Body of pancreas (tissue), 4 donors: ENCODE measurements around the gene NIBAN1. TPM values are rescaled to one million over a fixed set of nuclear protein-coding genes. Genes with fewer than 3 reads are reported as not detected.
"Not testable (repeated sequence)": the region's sequence is repeated elsewhere in the genome, so short reads cannot be mapped to it uniquely, and the experiment has no call there.

ENCODE experiments used
- ATAC-seq: fragments of 150-250 bp; one replicate; pipeline ENCODE4 v1.9.1; 2016
- DNase-seq, 4 donors: peaks; one replicate each; pipeline ENCODE4 v3.0.0-alpha.2; 2019
- H3K27ac ChIP-seq, 4 donors: fragments of 200-600 bp; sonication (generic); 1 replicate in 3 of 4; 2 replicates in 1 of 4; pipeline versions ENCODE4 v1.5.1 to v1.6.1; 2016 to 2019; ENCODE audit warnings: mild to moderate bottlenecking in 1 of 4, mixed read lengths in 1 of 4, moderate library complexity in 1 of 4
- H3K27me3 ChIP-seq, 2 donors: fragments of 200-600 bp; sonication (generic); one replicate each; pipeline ENCODE4 v1.6.0; 2016; ENCODE audit warnings: mild to moderate bottlenecking in 1 of 2
- H3K36me3 ChIP-seq, 2 donors: fragments of 200-600 bp; sonication (generic); replicated peaks in 1 of 2; 2 replicates each; pipeline ENCODE4 v1.5.1; 2016; ENCODE audit warnings: low read depth in 2 of 2; ENCODE audit not compliant: insufficient read depth in 1 of 2
- H3K4me1 ChIP-seq: fragments of 200-600 bp; sonication (generic); one replicate; pipeline ENCODE4 v1.6.0; 2016
- H3K4me3 ChIP-seq, 2 donors: fragments of 200-600 bp; sonication (generic); 1 replicate in 1 of 2; 2 replicates in 1 of 2; pipeline ENCODE4 v1.5.1; 2016 to 2019
- H3K9me3 ChIP-seq, 3 donors: fragments of 200-600 bp; sonication (generic); 1 replicate in 2 of 3; 2 replicates in 1 of 3; pipeline ENCODE4 v1.5.1; 2016
- POLR2A ChIP-seq, 3 donors: fragments of 450-650 bp; IDR thresholded peaks; one replicate each; pipeline ENCODE4 v1.6.1; 2016; ENCODE audit warnings: antibody characterized with exemption in 3 of 3, mild to moderate bottlenecking in 2 of 3
- WGBS, 2 donors: methylation state at CpG; one replicate each; pipeline ENCODE4 v1.1.5; 2017; 5-methylcytosine and 5-hydroxymethylcytosine counted together
- intact Hi-C: fragments of 100-400 bp; cut with DNase I; formaldehyde crosslinking; loops from one replicate; pipeline ENCODE4 v1.15.1; 2023
- total RNA-seq, 2 donors: library from RNA; depleted of rRNA; stranded (reverse); fragments of >200 nt; gene quantifications; one replicate each; pipeline ENCODE4 v1.1.0, GENCODE V29; 2016
- TF ChIP-seq, protein P1 (sequence below), 7 experiments: fragments of 450-650 bp in 4 of 7; fragments of 200-600 bp in 3 of 7; sonication (generic) in 3 of 7; IDR thresholded peaks; one replicate each; pipeline ENCODE4 v1.5.1; 2016 to 2019; ENCODE audit warnings: antibody characterized with exemption in 7 of 7

The NIBAN1 gene
- total RNA-seq, 2 donors from 2014 or later, result 51.1 to 59.7 TPM

DNA sequence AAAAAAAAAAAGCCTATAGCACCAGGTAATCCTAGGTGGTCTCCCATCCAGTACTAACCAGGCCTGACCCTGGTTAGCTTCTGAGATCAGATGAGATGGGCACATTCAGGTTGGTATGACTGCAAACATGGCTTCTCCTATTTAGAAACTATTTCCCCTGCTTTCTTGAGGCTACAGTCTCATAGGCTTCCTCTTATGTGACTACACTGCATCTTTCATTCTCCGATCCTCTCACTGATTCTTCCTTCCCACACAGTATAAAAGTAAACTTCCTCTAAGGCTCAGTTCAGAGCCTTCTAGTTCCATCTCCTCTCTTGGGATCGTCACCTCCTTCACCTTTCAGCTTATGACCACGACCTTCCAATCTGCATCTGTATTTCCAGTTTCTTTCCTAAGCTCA is 40.6 kb upstream of the NIBAN1 start:
- Histone ChIP-seq H3K4me1 (peaks cover 6% of the 10 kb centered on the region), H3K4me3 (no peak overlapping the region), H3K27me3 (no peaks in the 10 kb centered on the region), H3K9me3 (no peaks in the 10 kb centered on the region), H3K36me3 (no peaks in the 10 kb centered on the region), H3K27ac (no peak overlapping the region)
- ATAC-seq, result no peak
- 71 to 84% methylated on average over 3 of the region's 3 CpGs for WGBS, 2 donors
- TF ChIP-seq, protein P1, sequence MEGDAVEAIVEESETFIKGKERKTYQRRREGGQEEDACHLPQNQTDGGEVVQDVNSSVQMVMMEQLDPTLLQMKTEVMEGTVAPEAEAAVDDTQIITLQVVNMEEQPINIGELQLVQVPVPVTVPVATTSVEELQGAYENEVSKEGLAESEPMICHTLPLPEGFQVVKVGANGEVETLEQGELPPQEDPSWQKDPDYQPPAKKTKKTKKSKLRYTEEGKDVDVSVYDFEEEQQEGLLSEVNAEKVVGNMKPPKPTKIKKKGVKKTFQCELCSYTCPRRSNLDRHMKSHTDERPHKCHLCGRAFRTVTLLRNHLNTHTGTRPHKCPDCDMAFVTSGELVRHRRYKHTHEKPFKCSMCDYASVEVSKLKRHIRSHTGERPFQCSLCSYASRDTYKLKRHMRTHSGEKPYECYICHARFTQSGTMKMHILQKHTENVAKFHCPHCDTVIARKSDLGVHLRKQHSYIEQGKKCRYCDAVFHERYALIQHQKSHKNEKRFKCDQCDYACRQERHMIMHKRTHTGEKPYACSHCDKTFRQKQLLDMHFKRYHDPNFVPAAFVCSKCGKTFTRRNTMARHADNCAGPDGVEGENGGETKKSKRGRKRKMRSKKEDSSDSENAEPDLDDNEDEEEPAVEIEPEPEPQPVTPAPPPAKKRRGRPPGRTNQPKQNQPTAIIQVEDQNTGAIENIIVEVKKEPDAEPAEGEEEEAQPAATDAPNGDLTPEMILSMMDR (IDR thresholded peaks at IDR 0.05), result no peak
- no peak for TF ChIP-seq POLR2A (IDR thresholded peaks at IDR 0.05)
- no peak for DNase-seq
- intact Hi-C loops, result no loop called here

DNA sequence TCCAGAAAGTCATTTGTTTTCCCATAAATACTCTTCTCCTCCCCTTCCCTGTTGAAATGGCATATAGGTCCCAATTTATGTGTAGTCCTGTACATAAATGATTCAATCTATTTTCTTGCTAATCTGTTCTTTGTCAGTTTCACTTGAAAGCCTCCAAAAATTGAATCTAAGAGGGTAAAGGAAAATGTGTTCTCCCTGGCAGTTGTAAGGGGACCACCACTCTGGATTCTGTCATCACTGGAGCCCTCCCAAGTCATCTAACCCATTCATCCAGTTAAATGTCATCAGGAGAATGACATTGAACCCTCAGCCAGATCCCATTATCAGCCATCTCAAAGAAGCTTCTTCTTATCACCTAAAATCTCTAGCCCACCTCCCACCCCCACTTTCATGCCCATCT is 36.1 kb upstream of the NIBAN1 start:
- peaks cover 6% of the 10 kb centered on the region for H3K4me1 ChIP-seq
- H3K27me3 ChIP-seq, result no peaks in the 10 kb centered on the region
- intact Hi-C loops, result no loop called here
- no peak overlapping the region for H3K4me3 ChIP-seq
- no peak for ATAC-seq
- no peak overlapping the region for H3K27ac ChIP-seq
- H3K9me3 ChIP-seq, result no peaks in the 10 kb centered on the region
- H3K36me3 ChIP-seq, result no peaks in the 10 kb centered on the region
- no peak for TF ChIP-seq POLR2A (IDR thresholded peaks at IDR 0.05)
- TF ChIP-seq, protein P1 (IDR thresholded peaks at IDR 0.05), result no peak
- no peak for DNase-seq

DNA sequence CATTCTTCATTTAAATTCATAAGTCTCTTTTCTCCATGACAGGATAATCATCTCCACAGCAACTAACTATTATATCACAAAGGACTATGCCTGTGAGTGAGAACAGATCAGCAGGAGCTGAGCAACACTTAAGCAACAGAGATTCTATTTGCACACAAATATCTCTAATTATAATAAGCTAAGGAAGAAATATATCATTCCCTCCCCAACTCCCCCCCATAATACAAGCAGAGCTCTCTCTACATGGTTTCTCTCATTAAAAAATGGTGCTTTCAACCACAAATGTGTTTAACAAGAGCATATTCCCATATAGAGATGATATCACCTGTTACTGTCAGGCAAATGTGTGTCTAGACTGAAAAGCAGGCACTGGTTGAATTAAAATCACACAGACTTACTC is 34.5 kb upstream of the NIBAN1 start:
- Histone ChIP-seq H3K27ac (no peak overlapping the region), H3K4me1 (peaks cover 6% of the 10 kb centered on the region), H3K9me3 (no peaks in the 10 kb centered on the region), H3K27me3 (no peaks in the 10 kb centered on the region), H3K4me3 (no peak overlapping the region), H3K36me3 (no peaks in the 10 kb centered on the region)
- intact Hi-C loops, result no loop called here
- no peak for TF ChIP-seq POLR2A (IDR thresholded peaks at IDR 0.05)
- TF ChIP-seq, protein P1 (IDR thresholded peaks at IDR 0.05), result no peak
- ATAC-seq (no peak), DNase-seq (no peak)

DNA sequence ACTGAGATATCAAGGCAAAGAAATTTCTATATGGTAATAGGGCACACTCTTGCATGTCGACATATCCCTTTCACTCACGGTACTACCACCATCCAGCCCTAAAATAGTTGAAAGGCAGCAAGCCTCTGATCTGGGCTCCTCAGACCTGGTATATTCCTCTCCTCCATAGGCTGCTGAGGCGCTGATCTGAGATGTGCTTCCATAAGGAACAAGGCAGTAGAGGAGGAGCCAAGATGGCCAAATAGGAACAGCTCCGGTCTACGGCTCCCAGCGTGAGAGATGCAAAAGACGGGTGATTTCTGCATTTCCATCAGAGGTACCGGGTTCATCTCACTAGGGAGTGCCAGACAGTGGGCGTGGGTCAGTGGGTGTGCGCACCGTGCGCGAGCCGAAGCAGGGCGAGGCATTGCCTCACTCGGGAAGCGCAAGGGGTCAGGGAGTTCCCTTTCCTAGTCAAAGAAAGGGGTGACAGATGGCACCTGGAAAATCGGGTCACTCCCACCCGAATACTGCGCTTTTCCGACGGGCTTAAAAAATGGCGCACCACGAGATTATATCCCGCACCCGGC is 27.1 kb upstream of the NIBAN1 start:
- H3K4me1 ChIP-seq, ATAC-seq, H3K4me3 ChIP-seq, H3K9me3 ChIP-seq, intact Hi-C loops, H3K36me3 ChIP-seq, H3K27ac ChIP-seq, DNase-seq, H3K27me3 ChIP-seq: not testable (repeated sequence)
- WGBS, 2 donors, result 94 to 97% methylated on average over 20 to 26 of the region's 26 CpGs

DNA sequence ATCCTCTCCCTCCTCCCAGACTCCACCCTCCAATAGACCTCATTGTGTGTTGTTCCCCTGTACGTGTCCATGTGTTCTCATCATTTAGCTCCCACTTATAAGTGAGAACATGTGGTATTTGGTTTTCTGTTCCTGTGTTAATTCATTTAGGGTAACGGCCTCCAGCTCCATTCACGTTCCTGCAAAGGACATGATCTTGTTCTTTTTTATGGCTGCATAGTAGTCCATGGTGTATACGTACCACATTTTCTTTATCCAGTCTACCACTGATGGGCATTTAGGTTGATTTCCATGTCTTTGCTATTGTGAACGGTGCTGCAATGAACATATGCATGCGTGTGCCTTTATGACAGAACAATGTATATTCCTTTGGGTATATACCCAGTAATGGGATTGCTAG is 25.7 kb upstream of the NIBAN1 start:
- H3K27me3 ChIP-seq, H3K4me3 ChIP-seq, H3K36me3 ChIP-seq, intact Hi-C loops, H3K27ac ChIP-seq, H3K9me3 ChIP-seq, H3K4me1 ChIP-seq, DNase-seq, ATAC-seq: not testable (repeated sequence)
- WGBS, 2 donors, result 92% methylated on average over 6 of the region's 6 CpGs

DNA sequence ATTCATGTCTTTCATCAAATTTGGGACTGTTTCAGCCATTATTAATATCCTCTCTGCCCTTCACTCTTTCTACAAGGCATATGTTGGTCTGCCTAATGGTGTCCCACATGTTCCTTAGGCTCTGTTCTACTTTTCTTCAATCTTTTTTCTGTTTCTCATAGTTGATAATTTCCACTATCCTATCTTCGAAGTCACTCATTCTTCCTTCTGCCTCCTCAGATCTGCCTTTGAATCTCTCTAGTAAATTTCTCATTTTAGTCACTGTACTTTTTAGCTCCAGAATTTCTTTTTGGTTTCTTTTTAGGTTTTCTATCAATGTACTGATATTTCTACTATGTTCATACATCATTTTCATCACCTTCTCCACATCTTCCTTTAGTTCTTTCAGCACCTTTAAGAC is 20.0 kb upstream of the NIBAN1 start:
- no peaks in the 10 kb centered on the region for H3K4me1 ChIP-seq
- 91 to 94% methylated on average over 1 of the region's 1 CpG for WGBS, 2 donors
- no peak for ATAC-seq
- no peaks in the 10 kb centered on the region for H3K36me3 ChIP-seq
- H3K27me3 ChIP-seq, result no peaks in the 10 kb centered on the region
- no peak overlapping the region for H3K4me3 ChIP-seq
- no peak overlapping the region for H3K27ac ChIP-seq
- intact Hi-C loops, result no loop called here
- TF ChIP-seq, protein P1 (IDR thresholded peaks at IDR 0.05), result no peak
- no peak for TF ChIP-seq POLR2A (IDR thresholded peaks at IDR 0.05)
- DNase-seq, result no peak
- H3K9me3 ChIP-seq, result no peaks in the 10 kb centered on the region
